Bronchial epithelial cell (primary cell): Measurements from ENCODE around the gene ANKRD23. TPM values are rescaled to one million over a fixed set of nuclear protein-coding genes. Genes with fewer than 3 reads are reported as not detected.
"Not testable (repeated sequence)": the region's sequence is repeated elsewhere in the genome, so short reads cannot be mapped to it uniquely, and the experiment has no call there.

ENCODE experiments used
- DNase-seq: peaks from one replicate; pipeline ENCODE4 v3.0.0-alpha.2; 2010; ENCODE audit warnings: low read depth
- FAIRE-seq: peaks from 2 replicates; lab custom pipeline; 2011; peaks lifted over from hg19 to GRCh38; lab: Jason Lieb, UNC
- H3K27me3 ChIP-seq: 2 replicates; pipeline ENCODE4 v1.5.1; 2011; ENCODE audit warnings: low read length; ENCODE audit not compliant: control insufficient read depth, insufficient read depth
- H3K36me3 ChIP-seq: 2 replicates; pipeline ENCODE4 v1.5.1; 2011; ENCODE audit warnings: low read length; ENCODE audit not compliant: control insufficient read depth, insufficient read depth
- H3K4me3 ChIP-seq: 2 replicates; pipeline ENCODE4 v1.5.1; 2011; ENCODE audit warnings: mild to moderate bottlenecking, low read depth, low read length, control low read depth
- CTCF ChIP-seq: IDR thresholded peaks from 2 replicates; pipeline ENCODE4 v1.5.1; 2011; ENCODE audit warnings: mild to moderate bottlenecking, moderate library complexity, low read length, control low read depth, inconsistent platforms; ENCODE audit not compliant: insufficient read depth, severe bottlenecking
- total RNA-seq: library from RNA; depleted of rRNA; stranded (reverse); fragments of >200 nt; gene quantifications from 2 replicates; pipeline ENCODE4 v1.2.1, GENCODE V29; 2014

ANKRD23 gene
- total RNA-seq, 1 donor from 2014 or later = 0.79 TPM

DNA sequence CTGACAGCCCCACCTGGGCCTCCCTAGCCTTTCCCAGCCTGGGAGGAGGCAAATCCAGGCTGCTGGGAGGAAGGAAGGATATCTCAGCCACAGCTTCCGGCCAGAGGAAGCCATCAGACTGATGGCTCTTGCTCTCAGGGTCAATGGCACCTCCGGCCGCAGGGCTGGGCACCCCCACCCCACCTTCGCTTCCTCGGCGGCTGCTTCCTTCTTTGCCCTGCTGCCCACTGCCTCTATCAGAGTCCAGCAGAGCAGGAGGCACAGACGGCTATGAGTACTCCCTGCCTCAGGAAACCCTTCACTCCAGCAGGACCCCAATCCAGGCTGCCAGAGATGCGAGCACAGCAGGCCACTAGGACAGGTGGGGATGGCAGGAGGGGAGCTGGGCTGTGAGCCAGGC is 22.8 kb upstream of the ANKRD23 start:
- no peak for FAIRE-seq
- peaks cover 28% of the 10 kb centered on the region for H3K36me3 ChIP-seq
- no peak overlapping the region for H3K4me3 ChIP-seq
- DNase-seq = no peak
- H3K27me3 ChIP-seq = no peaks in the 10 kb centered on the region
- no peak for TF ChIP-seq CTCF

DNA sequence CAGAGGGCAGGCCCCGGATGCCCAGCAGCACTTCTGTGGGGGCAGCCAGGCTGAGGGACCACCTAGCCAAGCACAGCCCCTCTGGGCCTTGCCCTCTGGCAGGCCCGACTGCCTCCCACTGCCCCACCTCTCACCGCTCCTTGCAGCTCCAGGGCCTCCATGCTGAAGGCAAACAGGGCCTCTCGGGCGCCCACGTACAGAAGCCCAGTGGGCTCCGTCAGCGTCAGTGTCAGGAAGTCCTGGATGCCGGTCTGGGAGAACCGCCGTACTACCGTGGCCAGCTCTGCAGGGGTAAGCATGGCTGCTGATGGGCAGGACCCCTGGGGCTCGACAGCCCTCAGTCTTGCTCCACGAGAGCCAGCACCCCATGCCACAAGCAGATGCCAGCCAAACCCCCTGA is 22.3 kb upstream of the ANKRD23 start:
- H3K36me3 ChIP-seq = peaks cover 28% of the 10 kb centered on the region
- DNase-seq (no peak), FAIRE-seq (no peak)
- TF ChIP-seq CTCF = no peak
- no peak overlapping the region for H3K4me3 ChIP-seq
- no peaks in the 10 kb centered on the region for H3K27me3 ChIP-seq

DNA sequence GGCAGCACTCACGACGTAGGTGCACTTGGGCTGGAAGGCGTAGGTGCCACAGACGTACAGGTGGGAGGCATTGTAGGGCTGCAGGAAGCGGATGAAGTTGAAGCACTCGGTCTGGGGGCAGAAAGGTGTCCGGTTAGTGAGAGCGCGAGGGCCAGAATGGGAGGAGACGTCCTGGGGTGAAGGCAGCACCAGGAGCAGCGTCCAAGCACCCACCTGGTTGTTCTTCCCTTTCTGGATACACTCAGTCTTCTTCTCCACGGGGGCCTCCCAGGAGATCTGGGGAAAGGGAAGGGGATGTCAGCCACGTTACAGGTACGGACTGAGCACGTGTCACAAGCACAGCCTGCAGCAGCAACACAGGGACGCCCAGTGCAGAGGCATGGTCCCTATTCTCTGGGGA is 21.8 kb upstream of the ANKRD23 start:
- Histone ChIP-seq H3K4me3 (no peak overlapping the region), H3K27me3 (no peaks in the 10 kb centered on the region), H3K36me3 (peaks cover 28% of the 10 kb centered on the region)
- FAIRE-seq (no peak), DNase-seq (no peak)
- TF ChIP-seq CTCF = no peak

- Histone ChIP-seq H3K36me3 (peaks cover 32% of the 10 kb centered on the region), H3K27me3 (no peaks in the 10 kb centered on the region), H3K4me3 (no peak overlapping the region)
- DNase-seq (no peak), FAIRE-seq (no peak)
- no peak for TF ChIP-seq CTCF
These were observed 20.7 kb upstream of the ANKRD23 start for GRCh38 chr2:96864343-96865091.

- FAIRE-seq = no peak
- TF ChIP-seq CTCF = no peak
These were observed 19.9 kb upstream of the ANKRD23 start for GRCh38 chr2:96863575-96864342.

GRCh38 chr2:96863056-96863455 is 19.2 kb upstream of the ANKRD23 start:
- H3K4me3 ChIP-seq, FAIRE-seq, H3K27me3 ChIP-seq, DNase-seq: not testable (repeated sequence)
- peaks cover 32% of the 10 kb centered on the region for H3K36me3 ChIP-seq

More at GRCh38 chr2:96863575-96864342, 19.9 kb upstream of the ANKRD23 start:
- H3K27me3 ChIP-seq = no peaks in the 10 kb centered on the region
- peaks cover 32% of the 10 kb centered on the region for H3K36me3 ChIP-seq
- H3K4me3 ChIP-seq = no peak overlapping the region
- DNase-seq = no peak
